ENCODE data around the gene CLDN9. TPM values are rescaled to one million over a fixed set of nuclear protein-coding genes. Genes with fewer than 3 reads are reported as not detected.

The CLDN9 gene
- total RNA-seq, 1 experiment from 2014 or later = not detected

DNA sequence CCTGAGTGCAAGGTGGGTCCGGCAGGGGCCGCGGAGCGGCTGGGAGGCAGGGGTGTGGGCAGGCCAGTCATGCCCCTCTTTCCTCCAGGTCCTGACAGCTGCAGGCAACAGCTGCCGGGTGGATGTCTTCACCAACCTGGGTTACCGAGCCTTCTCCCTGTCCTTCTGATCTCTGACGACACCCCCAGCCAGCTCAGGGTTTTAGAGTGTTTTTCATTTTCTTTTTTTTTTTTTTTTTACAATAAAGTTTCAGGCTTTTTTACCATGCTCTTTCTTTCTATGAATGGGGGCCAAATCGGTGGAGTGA, 14.7 kb downstream of the CLDN9 start:
- no peak overlapping the region for H3K9ac ChIP-seq (ENCODE audit: low read length)
- no peak overlapping the region for H3K4me3 ChIP-seq (ENCODE audit: low read length)
- H4K20me1 ChIP-seq (ENCODE audit: insufficient read depth, low read depth, low read length) = 0 out of 2 replicates have a peak, but pooled peaks cover 12% of the 10 kb centered on the region
- no peaks in the 10 kb centered on the region for H3K9me3 ChIP-seq (ENCODE audit: low read length)
- no peaks in the 10 kb centered on the region for H3K27me3 ChIP-seq (ENCODE audit: low read length)
- no peaks in the 10 kb centered on the region; the same call in 1 of the 2 replicates for H3K36me3 ChIP-seq (ENCODE audit: insufficient read depth, low read length)
- no peak for DNase-seq
- H3K9me2 ChIP-seq (replicated peaks; ENCODE audit: insufficient read depth, low read length) = no peaks in the 10 kb centered on the region
- H3K27ac ChIP-seq (ENCODE audit: low read length) = no peak overlapping the region
- H2AFZ ChIP-seq (ENCODE audit: low read length) = no peak overlapping the region
- peaks cover 27% of the 10 kb centered on the region for H3K4me1 ChIP-seq (ENCODE audit: low read length)
- peaks cover 4% of the 10 kb centered on the region for H3K79me2 ChIP-seq (ENCODE audit: low read length)
- H3K4me2 ChIP-seq (ENCODE audit: low read depth, low read length, poor library complexity, severe bottlenecking) = peak overlapping the region; percentile 53

DNA sequence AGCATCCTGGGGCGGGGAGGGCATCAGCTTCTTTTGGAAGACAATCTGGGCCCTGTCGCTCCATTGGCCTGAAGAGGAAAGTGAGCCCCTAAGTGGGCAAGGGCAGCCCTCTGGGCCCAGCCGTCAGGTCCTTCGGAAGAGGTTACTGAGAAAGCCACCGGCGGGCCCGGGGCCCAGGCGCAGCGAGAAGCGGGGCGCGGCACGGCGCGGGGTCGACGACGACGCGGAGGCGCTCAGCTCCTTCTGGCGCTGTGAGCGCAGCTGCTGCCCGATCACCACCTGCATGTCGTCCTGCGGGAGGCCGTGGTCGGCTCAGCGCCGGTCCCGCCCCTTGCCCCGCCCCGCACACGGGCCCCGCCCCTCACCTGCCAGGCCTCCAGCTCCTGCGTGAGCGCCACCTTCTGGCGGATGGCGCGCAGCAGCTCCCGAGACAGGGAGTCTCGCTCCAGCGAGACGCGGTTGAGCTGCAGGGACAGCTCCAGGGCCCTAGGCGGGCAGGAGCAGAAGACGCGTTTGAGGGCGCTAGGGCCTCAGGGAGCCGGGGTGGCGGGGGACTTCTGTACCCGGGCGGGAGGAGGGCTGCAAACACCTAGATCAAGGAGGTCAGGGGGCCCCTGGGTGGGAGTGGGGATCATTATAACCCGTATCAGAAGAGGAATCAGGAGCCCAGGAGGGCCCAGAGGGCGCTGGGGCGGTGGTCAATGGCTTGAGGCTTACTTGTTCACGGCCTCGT, 15.4 kb downstream of the CLDN9 start:
- Histone ChIP-seq H2AFZ (ENCODE audit: low read length) (no peak overlapping the region), H3K4me2 (ENCODE audit: low read depth, low read length, poor library complexity, severe bottlenecking) (peak overlapping the region; percentile 53), H4K20me1 (ENCODE audit: insufficient read depth, low read depth, low read length) (0 out of 2 replicates have a peak, but pooled peaks cover 12% of the 10 kb centered on the region)

DNA sequence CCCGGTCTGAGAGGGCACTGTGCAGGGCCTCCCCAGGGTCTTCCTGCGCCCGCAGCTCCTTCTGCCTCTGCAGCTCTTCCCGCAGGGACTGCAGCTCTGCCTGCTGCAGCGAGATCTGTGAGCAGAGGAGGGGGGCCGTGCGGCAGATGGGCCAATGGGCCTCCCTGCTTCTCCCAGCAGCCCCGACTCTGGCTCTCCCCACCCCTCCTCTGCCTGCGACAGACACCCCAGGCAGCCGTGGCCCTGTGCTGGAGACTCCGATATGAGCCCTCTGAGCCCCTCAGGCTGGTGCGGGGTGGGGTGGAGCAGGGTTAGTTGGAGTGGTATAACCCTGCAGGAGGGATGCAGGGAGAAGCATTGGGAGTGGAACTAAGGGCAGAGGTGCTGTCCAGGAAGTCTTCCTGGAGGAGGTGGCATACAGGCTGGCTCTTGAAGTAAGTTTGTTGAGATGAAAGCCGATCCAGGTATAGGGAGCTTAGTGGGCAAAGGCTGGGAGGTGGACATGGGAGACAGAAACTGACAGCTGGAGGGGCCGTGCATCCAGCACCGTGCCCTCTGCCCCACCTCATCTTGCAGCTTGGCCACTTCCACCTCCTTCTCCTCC, 16.1 kb downstream of the CLDN9 start:
- Histone ChIP-seq H3K4me2 (ENCODE audit: low read depth, low read length, poor library complexity, severe bottlenecking) (no peak overlapping the region), H4K20me1 (ENCODE audit: insufficient read depth, low read depth, low read length) (0 out of 2 replicates have a peak, but pooled peaks cover 12% of the 10 kb centered on the region), H3K9me3 (ENCODE audit: low read length) (no peaks in the 10 kb centered on the region), H3K4me1 (ENCODE audit: low read length) (peaks cover 16% of the 10 kb centered on the region), H3K27me3 (ENCODE audit: low read length) (no peaks in the 10 kb centered on the region), H3K4me3 (ENCODE audit: low read length) (no peak overlapping the region), H3K9ac (ENCODE audit: low read length) (no peak overlapping the region), H3K9me2 (replicated peaks; ENCODE audit: insufficient read depth, low read length) (no peaks in the 10 kb centered on the region), H3K27ac (ENCODE audit: low read length) (no peak overlapping the region), H2AFZ (ENCODE audit: low read length) (no peak overlapping the region), H3K79me2 (ENCODE audit: low read length) (peaks cover 4% of the 10 kb centered on the region), H3K36me3 (ENCODE audit: insufficient read depth, low read length) (no peaks in the 10 kb centered on the region; the same call in 1 of the 2 replicates)
- no peak for DNase-seq

More for the DNA sequence above, 15.4 kb downstream of the CLDN9 start:
- no peaks in the 10 kb centered on the region for H3K27me3 ChIP-seq (ENCODE audit: low read length)
- no peak overlapping the region for H3K4me3 ChIP-seq (ENCODE audit: low read length)
- H3K9me2 ChIP-seq (replicated peaks; ENCODE audit: insufficient read depth, low read length) = no peaks in the 10 kb centered on the region
- H3K9me3 ChIP-seq (ENCODE audit: low read length) = no peaks in the 10 kb centered on the region
- no peak overlapping the region for H3K27ac ChIP-seq (ENCODE audit: low read length)
- H3K79me2 ChIP-seq (ENCODE audit: low read length) = peaks cover 4% of the 10 kb centered on the region
- peaks cover 20% of the 10 kb centered on the region for H3K4me1 ChIP-seq (ENCODE audit: low read length)
- peak overlapping the region; percentile 30; the same call in 1 of the 2 replicates for H3K9ac ChIP-seq (ENCODE audit: low read length)
- peak; percentile 96 for DNase-seq
- no peaks in the 10 kb centered on the region; the same call in 1 of the 2 replicates for H3K36me3 ChIP-seq (ENCODE audit: insufficient read depth, low read length)

DNA sequence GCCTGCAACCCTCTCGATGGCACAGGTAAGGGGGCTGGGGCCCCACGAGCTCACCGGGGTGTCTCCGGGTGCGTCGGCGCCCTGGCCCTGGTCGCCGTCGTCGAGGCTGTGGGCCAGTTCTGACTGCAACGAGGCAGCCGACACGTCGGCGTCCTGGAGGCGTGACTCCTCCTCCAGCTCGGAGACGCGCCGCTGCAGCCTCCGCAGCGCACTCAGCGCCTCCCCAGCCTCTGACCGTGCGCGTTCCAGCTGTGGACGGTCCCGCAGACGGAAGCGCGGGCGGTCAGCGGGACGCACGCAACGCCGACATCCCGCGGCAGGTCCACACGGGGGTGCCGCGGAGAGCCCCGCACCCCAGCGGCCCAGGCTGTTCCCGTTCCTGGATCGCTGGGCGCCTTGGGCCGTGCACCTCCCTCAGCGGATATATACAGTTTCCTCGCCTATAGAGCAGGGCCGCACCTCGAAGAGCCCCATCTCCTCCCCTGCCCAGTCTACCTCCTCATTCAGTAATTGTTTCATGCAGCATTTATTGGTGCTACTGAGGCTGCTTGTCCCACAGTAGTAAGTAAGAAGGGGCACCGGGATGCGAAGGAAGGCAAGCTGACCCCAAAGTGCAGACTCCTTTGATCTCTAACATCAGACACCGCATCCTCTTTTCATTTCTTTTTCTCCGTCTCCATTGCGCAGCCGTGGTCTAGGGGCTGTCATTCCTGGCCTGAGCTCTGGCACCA, 16.9 kb downstream of the CLDN9 start:
- Histone ChIP-seq H3K79me2 (ENCODE audit: low read length) (peaks cover 4% of the 10 kb centered on the region), H3K9me2 (replicated peaks; ENCODE audit: insufficient read depth, low read length) (no peaks in the 10 kb centered on the region), H3K27ac (ENCODE audit: low read length) (no peak overlapping the region), H3K4me2 (ENCODE audit: low read depth, low read length, poor library complexity, severe bottlenecking) (no peak overlapping the region), H3K4me3 (ENCODE audit: low read length) (no peak overlapping the region), H3K9me3 (ENCODE audit: low read length) (no peaks in the 10 kb centered on the region), H3K4me1 (ENCODE audit: low read length) (peaks cover 16% of the 10 kb centered on the region), H3K9ac (ENCODE audit: low read length) (no peak overlapping the region), H3K27me3 (ENCODE audit: low read length) (no peaks in the 10 kb centered on the region), H4K20me1 (ENCODE audit: insufficient read depth, low read depth, low read length) (0 out of 2 replicates have a peak, but pooled peaks cover 12% of the 10 kb centered on the region), H2AFZ (ENCODE audit: low read length) (no peak overlapping the region), H3K36me3 (ENCODE audit: insufficient read depth, low read length) (no peaks in the 10 kb centered on the region; the same call in 1 of the 2 replicates)
- DNase-seq = no peak

DNA sequence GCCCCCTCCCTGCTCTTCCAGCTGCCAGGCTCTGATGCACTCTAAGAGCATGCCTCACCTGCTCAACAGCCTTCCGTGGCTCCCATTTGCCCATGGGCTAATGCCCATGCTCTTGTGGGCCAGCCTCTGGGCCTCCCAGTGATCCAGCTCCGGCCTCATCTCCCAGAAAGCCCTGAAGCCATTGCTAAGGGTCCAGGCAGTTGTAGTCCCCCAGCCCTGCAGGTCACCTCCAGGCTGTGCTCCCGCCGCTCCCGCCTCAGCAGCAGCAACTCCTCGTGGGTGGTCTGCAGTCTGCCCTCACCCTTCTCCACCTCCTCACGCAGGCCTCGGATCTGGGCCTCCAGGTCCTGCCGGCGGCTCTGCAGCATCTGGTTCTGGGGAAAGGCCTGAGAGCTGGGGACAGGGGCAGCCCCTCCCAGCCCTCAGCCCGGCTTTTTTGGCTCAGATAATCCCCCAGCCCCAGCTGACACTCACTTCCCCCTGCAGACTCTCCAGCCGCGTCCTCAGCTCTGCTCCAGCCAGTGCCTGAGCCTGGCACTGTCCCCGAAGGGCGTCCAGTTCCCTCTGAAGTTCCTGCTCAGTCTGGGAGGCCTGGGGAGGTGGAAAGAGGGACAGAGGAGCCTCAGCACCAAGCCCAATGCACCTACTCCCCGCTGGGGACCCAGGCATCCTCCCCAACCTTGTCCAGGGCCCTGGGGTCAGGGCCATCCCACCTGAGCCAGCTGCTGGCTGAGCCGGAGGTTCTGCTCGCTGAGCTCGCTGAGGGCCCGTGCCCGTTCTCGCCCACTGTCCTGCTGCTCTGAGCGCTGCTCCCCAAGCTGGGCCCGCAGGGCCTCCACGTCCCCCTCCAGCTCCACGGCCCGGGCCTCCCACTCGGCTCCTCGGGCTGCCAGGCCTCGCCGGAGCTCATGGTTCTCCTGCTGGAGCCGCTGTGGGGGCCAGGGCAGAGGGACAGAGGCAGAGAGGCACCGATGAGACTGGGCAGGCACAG, 17.8 kb downstream of the CLDN9 start:
- Histone ChIP-seq H3K36me3 (ENCODE audit: insufficient read depth, low read length) (no peaks in the 10 kb centered on the region; the same call in 1 of the 2 replicates), H3K4me3 (ENCODE audit: low read length) (no peak overlapping the region), H3K9me3 (ENCODE audit: low read length) (no peaks in the 10 kb centered on the region), H2AFZ (ENCODE audit: low read length) (no peak overlapping the region), H3K4me1 (ENCODE audit: low read length) (peaks cover 9% of the 10 kb centered on the region), H3K9ac (ENCODE audit: low read length) (no peak overlapping the region), H3K9me2 (replicated peaks; ENCODE audit: insufficient read depth, low read length) (no peaks in the 10 kb centered on the region), H3K27ac (ENCODE audit: low read length) (no peak overlapping the region), H4K20me1 (ENCODE audit: insufficient read depth, low read depth, low read length) (0 out of 2 replicates have a peak, but pooled peaks cover 9% of the 10 kb centered on the region), H3K79me2 (ENCODE audit: low read length) (no peaks in the 10 kb centered on the region), H3K27me3 (ENCODE audit: low read length) (no peaks in the 10 kb centered on the region), H3K4me2 (ENCODE audit: low read depth, low read length, poor library complexity, severe bottlenecking) (no peak overlapping the region)
- DNase-seq = no peak

DNA sequence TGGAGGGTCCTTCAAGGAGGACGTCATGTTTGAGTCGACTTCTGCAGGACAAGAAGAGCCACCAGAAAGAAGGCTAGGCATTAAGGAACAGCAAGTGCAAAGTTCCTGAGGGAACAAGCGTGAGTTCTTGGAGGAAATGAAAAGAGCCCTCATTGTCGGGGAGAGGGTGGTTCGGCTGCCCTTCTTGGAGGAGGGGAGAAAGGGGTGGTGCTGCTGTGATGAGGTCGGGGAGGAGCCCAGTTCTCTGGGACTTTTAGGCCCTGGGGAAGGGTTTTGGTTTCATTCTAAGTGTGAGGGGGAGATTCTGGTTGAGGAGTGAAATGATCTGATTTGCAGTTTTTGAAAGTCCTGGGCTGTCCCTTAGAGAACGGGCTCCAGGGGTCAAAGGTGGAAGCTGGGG, 19.9 kb downstream of the CLDN9 start:
- Histone ChIP-seq H3K4me2 (ENCODE audit: low read depth, low read length, poor library complexity, severe bottlenecking) (no peak overlapping the region), H3K9me2 (replicated peaks; ENCODE audit: insufficient read depth, low read length) (no peaks in the 10 kb centered on the region), H3K4me3 (ENCODE audit: low read length) (no peak overlapping the region), H4K20me1 (ENCODE audit: insufficient read depth, low read depth, low read length) (0 out of 2 replicates have a peak, but pooled peaks cover 9% of the 10 kb centered on the region), H3K9ac (ENCODE audit: low read length) (no peak overlapping the region), H3K9me3 (ENCODE audit: low read length) (no peaks in the 10 kb centered on the region), H3K36me3 (ENCODE audit: insufficient read depth, low read length) (no peaks in the 10 kb centered on the region), H3K27ac (ENCODE audit: low read length) (no peak overlapping the region), H3K4me1 (ENCODE audit: low read length) (peaks cover 5% of the 10 kb centered on the region), H3K79me2 (ENCODE audit: low read length) (no peaks in the 10 kb centered on the region), H3K27me3 (ENCODE audit: low read length) (no peaks in the 10 kb centered on the region), H2AFZ (ENCODE audit: low read length) (no peak overlapping the region)
- no peak for DNase-seq

DNA sequence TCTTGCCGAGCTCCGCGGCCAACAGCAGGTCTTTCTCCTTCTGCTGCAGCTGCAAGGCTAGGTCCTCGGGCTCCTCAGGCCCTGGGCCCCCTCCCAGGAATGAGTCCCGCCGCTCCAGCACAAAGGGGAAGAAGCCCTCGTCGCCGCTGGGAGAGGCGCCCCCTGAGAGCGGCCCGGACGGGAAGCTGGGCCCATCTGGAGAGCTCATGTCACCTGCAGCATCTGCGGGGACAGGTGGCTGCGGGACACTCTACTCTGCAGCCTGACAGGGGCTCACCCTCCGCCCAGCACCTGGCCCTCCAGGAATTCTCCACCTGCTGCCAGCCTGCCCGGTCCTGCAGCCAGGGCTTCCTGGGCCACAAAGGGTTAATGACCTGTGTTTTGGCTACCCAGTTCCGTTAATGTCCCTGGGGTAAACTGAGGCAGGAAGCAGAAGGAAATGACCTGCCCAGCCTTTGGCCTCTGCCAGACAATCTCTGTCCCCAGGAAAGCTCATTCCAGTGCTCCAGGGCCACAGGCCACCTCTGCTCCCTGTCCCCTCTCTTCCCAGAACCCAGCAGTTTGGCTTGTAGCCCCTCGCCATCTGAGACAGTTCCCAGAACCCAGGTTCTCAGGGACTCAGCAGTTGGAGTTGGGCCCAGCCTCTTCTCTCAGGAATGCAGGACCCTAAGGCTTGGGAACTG, 22.7 kb downstream of the CLDN9 start:
- Histone ChIP-seq H2AFZ (ENCODE audit: low read length) (no peak overlapping the region), H3K27ac (ENCODE audit: low read length) (no peak overlapping the region)

More for the DNA sequence above, 22.7 kb downstream of the CLDN9 start:
- DNase-seq = no peak
- Histone ChIP-seq H3K4me2 (ENCODE audit: low read depth, low read length, poor library complexity, severe bottlenecking) (no peak overlapping the region), H3K4me3 (ENCODE audit: low read length) (no peak overlapping the region), H3K79me2 (ENCODE audit: low read length) (no peaks in the 10 kb centered on the region), H3K4me1 (ENCODE audit: low read length) (no peaks in the 10 kb centered on the region), H4K20me1 (ENCODE audit: insufficient read depth, low read depth, low read length) (0 out of 2 replicates have a peak, but pooled peaks cover 9% of the 10 kb centered on the region), H3K36me3 (ENCODE audit: insufficient read depth, low read length) (no peaks in the 10 kb centered on the region), H3K27me3 (ENCODE audit: low read length) (no peaks in the 10 kb centered on the region), H3K9ac (ENCODE audit: low read length) (no peak overlapping the region), H3K9me2 (replicated peaks; ENCODE audit: insufficient read depth, low read length) (no peaks in the 10 kb centered on the region), H3K9me3 (ENCODE audit: low read length) (no peaks in the 10 kb centered on the region)
